Activated CD4-positive, alpha-beta T cell treated with anti-CD3 and anti-CD28 coated beads, Interleukin-2, amount 50 U/mL, for 4 hours (primary cell): ENCODE data around the gene MPC1.
A peak's percentile ranks its signal among the peaks of the same experiment; 100 is the strongest.
"Not testable (repeated sequence)": the region's sequence is repeated elsewhere in the genome, so short reads cannot be mapped to it uniquely, and the experiment has no call there.

Experiments
- DNase-seq, 2 experiments: peaks; one replicate each; pipeline ENCODE4 v3.0.0-alpha.2; 2020

MPC1 gene

GRCh38 chr6:166405386-166405785 lies 22.6 kb upstream of the MPC1 start:
- no peak for DNase-seq

GRCh38 chr6:166402582-166403277 lies 20.0 kb upstream of the MPC1 start:
- no peak for DNase-seq

DNA sequence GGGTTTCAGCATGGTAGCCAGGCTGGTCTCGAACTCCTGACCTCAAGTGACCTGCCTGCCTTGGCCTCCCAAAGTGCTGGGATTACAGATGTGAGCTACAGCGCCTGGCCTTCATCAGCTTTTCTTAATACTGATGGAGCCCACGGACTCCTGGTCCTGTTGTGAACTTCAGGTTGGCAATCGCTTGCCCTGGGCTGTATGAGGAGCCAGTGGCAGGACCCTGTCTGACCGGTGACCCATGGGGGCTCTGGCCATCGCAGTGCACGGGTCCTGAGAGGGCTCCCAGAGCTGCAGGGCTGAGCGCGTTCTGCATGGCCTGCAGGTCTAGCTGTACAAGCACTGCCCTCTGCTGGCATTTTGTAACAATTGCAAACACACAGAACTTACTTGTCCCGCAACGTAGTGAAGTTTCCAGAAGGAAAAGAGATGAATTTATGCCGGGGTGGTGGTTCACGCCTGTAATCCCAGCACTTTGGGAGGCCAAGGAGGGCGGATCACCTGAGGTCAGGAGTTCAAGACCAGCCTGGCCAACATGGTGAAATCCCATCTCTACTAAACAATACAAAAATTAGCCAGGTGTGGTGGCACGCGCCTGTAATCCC lies 18.0 kb upstream of the MPC1 start:
- peak; percentile 43 to 44 for DNase-seq

- DNase-seq, result no peak
These were observed 17.4 kb upstream of the MPC1 start for GRCh38 chr6:166400181-166400580.

- no peak for DNase-seq
These were observed 15.6 kb upstream of the MPC1 start for GRCh38 chr6:166398348-166398747.

DNA sequence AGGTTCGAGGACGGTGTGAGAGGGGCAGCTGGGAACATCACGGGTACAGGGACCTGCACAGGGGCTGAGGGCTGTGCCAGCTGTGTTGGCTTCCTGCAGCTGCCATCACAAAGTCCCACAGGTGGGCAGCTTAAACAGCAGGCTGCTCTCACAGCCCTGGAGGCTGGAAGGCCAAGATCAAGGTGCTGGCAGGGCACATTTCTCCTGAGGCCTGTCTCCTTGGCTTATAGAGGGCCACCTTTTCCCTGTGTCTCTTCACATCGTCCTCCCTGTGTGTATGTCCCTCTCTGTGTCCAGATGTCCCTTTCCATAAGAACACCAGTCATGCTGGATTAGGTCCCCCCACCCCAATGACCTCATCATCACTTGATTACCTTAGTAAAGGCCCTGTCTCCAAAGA lies 15.1 kb upstream of the MPC1 start:
- DNase-seq, result no peak

GRCh38 chr6:166395778-166396177 lies 13.0 kb upstream of the MPC1 start:
- no peak for DNase-seq

GRCh38 chr6:166395351-166395750 lies 12.6 kb upstream of the MPC1 start:
- DNase-seq, result no peak

GRCh38 chr6:166394036-166394892 lies 11.5 kb upstream of the MPC1 start:
- no peak for DNase-seq

- DNase-seq, result no peak
These were observed 10.7 kb upstream of the MPC1 start for GRCh38 chr6:166393535-166393823.

DNA sequence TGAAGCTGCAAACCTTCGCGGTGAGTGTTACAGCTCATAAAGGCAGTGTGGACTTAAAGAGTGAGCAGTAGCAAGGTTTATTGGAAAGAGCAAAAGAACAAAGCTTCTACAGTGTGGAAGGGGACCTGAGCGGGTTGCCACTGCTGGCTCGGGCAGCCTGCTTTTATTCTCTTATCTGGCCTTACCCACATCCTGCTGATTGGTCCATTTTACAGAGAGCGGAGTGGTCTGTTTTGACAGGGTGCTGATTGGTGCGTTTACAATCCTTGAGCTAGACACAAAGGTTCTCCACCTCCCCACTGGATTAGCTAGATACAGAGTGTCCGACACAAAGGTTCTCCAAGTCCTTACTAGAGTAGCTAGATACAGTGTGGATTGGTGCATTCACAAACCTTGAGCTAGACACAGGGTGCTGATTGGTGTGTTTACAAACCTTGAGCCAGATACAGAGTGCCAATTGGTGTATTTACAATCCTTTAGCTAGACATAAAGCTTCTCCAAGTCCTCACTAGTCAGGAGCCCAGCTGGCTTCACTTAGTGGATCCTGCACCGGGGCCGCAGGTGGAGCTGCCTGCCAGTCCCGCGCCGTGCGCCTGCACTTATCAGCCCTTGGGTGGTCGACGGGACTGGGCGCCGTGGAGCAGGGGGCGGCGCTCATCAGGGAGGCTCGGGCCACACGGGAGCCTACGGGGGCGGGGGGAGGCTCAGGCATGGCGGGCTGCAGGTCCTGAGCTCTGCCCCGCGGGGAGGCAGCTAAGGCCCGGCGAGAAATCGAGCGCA lies 10.2 kb upstream of the MPC1 start:
- DNase-seq, result not testable (repeated sequence)

DNA sequence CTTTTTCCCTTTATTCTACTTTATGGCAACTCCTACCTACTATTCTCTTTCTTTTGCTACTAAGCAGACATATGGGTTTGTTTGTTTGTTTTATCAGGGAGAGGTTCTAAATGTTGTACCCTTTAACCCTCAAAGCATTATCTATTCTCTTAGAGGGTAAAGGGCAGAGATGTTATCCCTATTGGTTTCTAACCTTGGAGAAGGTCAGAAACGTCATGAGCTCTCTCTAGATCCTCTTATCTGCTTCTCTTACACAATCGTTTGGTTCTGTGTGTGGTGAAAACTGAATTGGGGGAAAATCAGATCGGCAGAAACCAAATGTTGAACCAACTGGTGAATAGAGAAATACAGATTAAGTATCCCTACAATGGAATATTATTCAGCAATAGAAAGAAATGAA lies 6.4 kb upstream of the MPC1 start:
- DNase-seq, result no peak

GRCh38 chr6:166388290-166389004 lies 5.7 kb upstream of the MPC1 start:
- no peak for DNase-seq

DNA sequence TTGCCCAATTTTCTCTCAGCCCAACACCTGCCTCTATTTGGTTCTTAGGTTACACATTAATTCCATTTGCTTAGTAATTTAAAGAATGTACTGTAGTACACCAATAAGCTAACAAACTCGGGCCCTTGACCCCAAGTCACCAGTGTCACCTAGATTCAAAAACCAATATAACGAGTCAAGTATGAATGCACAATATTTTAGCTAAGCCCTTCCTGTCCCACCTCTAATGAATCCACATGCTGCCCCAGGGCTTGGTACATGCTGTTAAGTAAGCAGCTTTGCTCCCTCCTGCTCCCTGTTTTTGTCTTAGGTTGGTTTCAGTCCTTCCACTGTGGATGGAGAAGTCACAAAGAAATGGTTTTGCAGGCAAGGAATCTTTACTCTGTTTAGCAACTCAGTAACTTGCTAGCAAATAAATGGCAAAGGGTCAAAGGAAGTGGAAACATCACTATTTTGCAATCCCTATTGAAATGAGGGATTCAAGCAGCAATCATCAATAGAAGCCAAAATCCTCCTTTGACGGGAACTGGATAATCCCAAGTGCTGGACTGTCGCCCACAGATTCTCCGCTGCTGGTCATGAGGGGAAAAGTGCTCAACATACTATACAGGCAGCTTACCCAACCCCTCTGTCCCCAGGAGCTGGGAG lies 5.0 kb upstream of the MPC1 start:
- no peak for DNase-seq

DNA sequence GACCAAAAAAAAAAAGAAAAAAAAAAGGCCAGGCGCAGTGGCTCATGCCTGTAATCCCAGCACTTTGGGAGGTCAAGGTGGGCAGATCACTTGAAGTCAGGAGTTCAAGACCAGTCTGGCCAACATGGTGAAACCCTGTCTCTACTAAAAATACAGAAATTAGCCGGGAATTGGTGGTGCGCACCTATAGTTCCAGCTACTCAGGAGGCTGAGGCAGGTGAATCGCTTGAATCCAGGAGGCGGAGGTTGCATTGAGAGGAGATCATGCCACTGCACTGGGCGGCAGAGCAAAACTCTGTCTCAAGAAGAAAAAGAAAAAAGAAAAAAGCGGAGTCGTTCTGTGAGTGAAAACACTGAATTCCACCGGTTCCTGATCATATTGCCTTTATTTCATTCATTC lies 4.4 kb upstream of the MPC1 start:
- not testable (repeated sequence) for DNase-seq

GRCh38 chr6:166386111-166386510 lies 3.4 kb upstream of the MPC1 start:
- DNase-seq, result no peak

GRCh38 chr6:166383802-166384363 lies 1.1 kb upstream of the MPC1 start:
- peak in 1 of 2 experiments; percentile 18 for DNase-seq

GRCh38 chr6:166382500-166382932 lies 224 bp downstream of the MPC1 start:
- DNase-seq, result no peak

GRCh38 chr6:166381733-166382499 lies 824 bp downstream of the MPC1 start:
- peak; percentile 45 to 46 for DNase-seq

DNA sequence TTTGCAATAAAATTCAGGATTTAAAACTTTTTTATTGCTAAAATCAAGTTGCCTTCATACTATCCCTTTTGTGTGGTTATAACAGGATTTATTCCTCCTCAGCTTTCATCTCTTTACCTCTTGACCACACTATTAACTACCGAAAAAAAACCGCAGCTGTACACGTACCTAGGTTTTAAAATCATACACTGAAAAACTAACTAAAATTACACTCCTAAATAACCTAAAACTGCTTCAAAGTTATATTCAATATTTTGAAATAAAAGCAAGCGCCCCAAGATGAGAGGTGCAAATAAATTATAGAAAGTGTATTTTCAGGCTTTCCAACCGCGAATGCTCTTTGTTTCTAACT lies 1.4 kb downstream of the MPC1 start:
- DNase-seq, result no peak

- DNase-seq, result no peak
These were observed 2.9 kb downstream of the MPC1 start for GRCh38 chr6:166379800-166380199.
